GM23338 (cell line): Measurements from ENCODE around the gene PHF21A. TPM values are rescaled to one million over a fixed set of nuclear protein-coding genes. Genes with fewer than 3 reads are reported as not detected.

Experiments
- ATAC-seq: fragments of 200-7000 bp; cut with Tn5 transposase; 3 replicates; pipeline ENCODE4 v1.9.1; 2020
- DNase-seq: peaks from one replicate; pipeline ENCODE4 v3.0.0-alpha.2; 2015; ENCODE audit warnings: low spot score
- H2AFZ ChIP-seq: fragments of 200-600 bp; sonication (generic); 2 replicates; pipeline ENCODE4 v1.8.0; 2016; ENCODE audit warnings: antibody characterized with exemption, mild to moderate bottlenecking, moderate library complexity
- H3F3A ChIP-seq: fragments of 200-600 bp; sonication (generic); replicated peaks from 2 replicates; pipeline ENCODE4 v1.8.0; 2017; ENCODE audit warnings: antibody characterized with exemption, mixed run types, low read depth
- H3K27ac ChIP-seq: fragments of 200-600 bp; sonication (generic); 2 replicates; pipeline ENCODE4 v1.6.1; 2016; ENCODE audit warnings: low read depth
- H3K27me3 ChIP-seq: fragments of 200-600 bp; sonication (generic); 2 replicates; pipeline ENCODE4 v1.8.0; 2016; ENCODE audit warnings: mild to moderate bottlenecking, mixed run types, moderate library complexity; ENCODE audit not compliant: insufficient read depth
- H3K36me3 ChIP-seq: fragments of 200-600 bp; sonication (generic); 2 replicates; pipeline ENCODE4 v1.8.0; 2016; ENCODE audit warnings: mild to moderate bottlenecking; ENCODE audit not compliant: insufficient read depth
- H3K4me1 ChIP-seq: fragments of 200-600 bp; sonication (generic); 2 replicates; pipeline ENCODE4 v1.8.0; 2016; ENCODE audit warnings: mild to moderate bottlenecking, moderate library complexity; ENCODE audit not compliant: insufficient read depth
- H3K4me2 ChIP-seq: fragments of 200-600 bp; sonication (generic); 2 replicates; pipeline ENCODE4 v1.7.1; 2017; ENCODE audit warnings: mixed run types
- H3K4me3 ChIP-seq: fragments of 200-600 bp; sonication (generic); 2 replicates; pipeline ENCODE4 v1.6.1; 2016; ENCODE audit warnings: mixed run types
- H3K79me2 ChIP-seq: fragments of 200-600 bp; sonication (generic); replicated peaks from 2 replicates; pipeline ENCODE4 v1.8.0; 2017; ENCODE audit warnings: mild to moderate bottlenecking; ENCODE audit not compliant: insufficient read depth
- H3K9me2 ChIP-seq: fragments of 200-600 bp; sonication (generic); 2 replicates; pipeline ENCODE4 v1.8.0; 2017; ENCODE audit not compliant: insufficient read depth
- H4K20me1 ChIP-seq: fragments of 200-600 bp; sonication (generic); replicated peaks from 2 replicates; pipeline ENCODE4 v1.8.0; 2017; ENCODE audit warnings: mild to moderate bottlenecking; ENCODE audit not compliant: insufficient read depth
- H3K27ac Mint-ChIP-seq: 2 replicates; pipeline ENCODE4 v1.8.0; 2020; ENCODE audit warnings: inconsistent platforms, mild to moderate bottlenecking, moderate library complexity, mixed read lengths
- H3K27me3 Mint-ChIP-seq: 3 replicates; pipeline ENCODE4 v1.8.0; 2022; ENCODE audit warnings: low read depth, mild to moderate bottlenecking, moderate library complexity, mixed read lengths, inconsistent platforms; ENCODE audit not compliant: insufficient read depth, poor library complexity
- H3K36me3 Mint-ChIP-seq: 3 replicates; pipeline ENCODE4 v1.8.0; 2021; ENCODE audit warnings: low read depth, mild to moderate bottlenecking, inconsistent platforms, moderate library complexity, mixed read lengths
- H3K4me1 Mint-ChIP-seq: 3 replicates; pipeline ENCODE4 v1.8.0; 2020; ENCODE audit warnings: mild to moderate bottlenecking, inconsistent platforms, mixed read lengths
- H3K4me3 Mint-ChIP-seq: 3 replicates; pipeline ENCODE4 v1.8.0; 2021; ENCODE audit warnings: moderate library complexity, mild to moderate bottlenecking, inconsistent platforms, mixed read lengths
- H3K9me3 Mint-ChIP-seq: 3 replicates; pipeline ENCODE4 v1.8.0; 2020; ENCODE audit warnings: moderate library complexity, mild to moderate bottlenecking, inconsistent platforms, mixed read lengths
- JUNB ChIP-seq: IDR thresholded peaks from one replicate; pipeline ENCODE4 v1.6.1; 2016; ENCODE audit warnings: antibody characterized with exemption; ENCODE audit not compliant: unreplicated experiment
- ZNF114 ChIP-seq: fragments of 250-450 bp; sonication (Bioruptor Pico); IDR thresholded peaks from 2 replicates; pipeline ENCODE4 v1.5.0; 2020; ENCODE audit warnings: mild to moderate bottlenecking, moderate library complexity
- polyA plus RNA-seq: library from polyadenylated mRNA; unstranded; fragments of >200 nt; fragmentation: Nextera tagmentation; extraction: Ambion mirVana; gene quantifications from 2 replicates; pipeline ENCODE4 v1.2.1, GENCODE V29; 2016
- total RNA-seq: library from RNA; depleted of rRNA; stranded (reverse); fragments of >200 nt; shearing (Covaris generic); gene quantifications from 2 replicates; pipeline ENCODE4 v1.2.3, GENCODE V29; 2014
- TF ChIP-seq, protein P1 (sequence below): IDR thresholded peaks from one replicate; pipeline ENCODE4 v1.6.1; 2018; ENCODE audit warnings: antibody characterized with exemption; ENCODE audit not compliant: unreplicated experiment
- TF ChIP-seq, protein P2 (sequence below): IDR thresholded peaks from 2 replicates; pipeline ENCODE4 v1.6.1; 2016; ENCODE audit warnings: antibody characterized with exemption

The PHF21A gene
- total and polyA plus RNA-seq, 2 experiments from 2014 or later = 21.7 to 23.6 TPM

DNA sequence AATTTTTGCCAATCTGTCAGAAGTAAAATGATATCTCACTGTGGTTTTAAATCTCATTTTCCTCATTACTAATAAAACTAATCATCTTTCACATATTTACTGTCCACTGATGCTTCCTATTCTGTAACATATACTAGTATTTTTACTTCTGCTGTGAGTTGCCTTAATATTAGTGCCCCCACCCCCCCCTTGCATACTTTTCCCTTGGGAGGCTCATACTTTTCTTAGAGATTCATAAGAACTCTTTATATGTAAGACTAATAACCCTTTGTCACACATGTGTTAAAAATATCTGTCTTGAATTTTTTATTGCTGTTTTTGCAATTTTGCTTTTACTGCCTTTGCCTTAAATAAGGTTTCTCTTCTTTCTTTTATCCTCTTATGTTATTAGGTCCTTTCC is 87.2 kb downstream of the PHF21A start:
- TF ChIP-seq, protein P1, sequence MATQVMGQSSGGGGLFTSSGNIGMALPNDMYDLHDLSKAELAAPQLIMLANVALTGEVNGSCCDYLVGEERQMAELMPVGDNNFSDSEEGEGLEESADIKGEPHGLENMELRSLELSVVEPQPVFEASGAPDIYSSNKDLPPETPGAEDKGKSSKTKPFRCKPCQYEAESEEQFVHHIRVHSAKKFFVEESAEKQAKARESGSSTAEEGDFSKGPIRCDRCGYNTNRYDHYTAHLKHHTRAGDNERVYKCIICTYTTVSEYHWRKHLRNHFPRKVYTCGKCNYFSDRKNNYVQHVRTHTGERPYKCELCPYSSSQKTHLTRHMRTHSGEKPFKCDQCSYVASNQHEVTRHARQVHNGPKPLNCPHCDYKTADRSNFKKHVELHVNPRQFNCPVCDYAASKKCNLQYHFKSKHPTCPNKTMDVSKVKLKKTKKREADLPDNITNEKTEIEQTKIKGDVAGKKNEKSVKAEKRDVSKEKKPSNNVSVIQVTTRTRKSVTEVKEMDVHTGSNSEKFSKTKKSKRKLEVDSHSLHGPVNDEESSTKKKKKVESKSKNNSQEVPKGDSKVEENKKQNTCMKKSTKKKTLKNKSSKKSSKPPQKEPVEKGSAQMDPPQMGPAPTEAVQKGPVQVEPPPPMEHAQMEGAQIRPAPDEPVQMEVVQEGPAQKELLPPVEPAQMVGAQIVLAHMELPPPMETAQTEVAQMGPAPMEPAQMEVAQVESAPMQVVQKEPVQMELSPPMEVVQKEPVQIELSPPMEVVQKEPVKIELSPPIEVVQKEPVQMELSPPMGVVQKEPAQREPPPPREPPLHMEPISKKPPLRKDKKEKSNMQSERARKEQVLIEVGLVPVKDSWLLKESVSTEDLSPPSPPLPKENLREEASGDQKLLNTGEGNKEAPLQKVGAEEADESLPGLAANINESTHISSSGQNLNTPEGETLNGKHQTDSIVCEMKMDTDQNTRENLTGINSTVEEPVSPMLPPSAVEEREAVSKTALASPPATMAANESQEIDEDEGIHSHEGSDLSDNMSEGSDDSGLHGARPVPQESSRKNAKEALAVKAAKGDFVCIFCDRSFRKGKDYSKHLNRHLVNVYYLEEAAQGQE = no peak
- no peak for TF ChIP-seq JUNB
- ATAC-seq (no peak), DNase-seq (no peak)
- Histone ChIP-seq H4K20me1 (no peaks in the 10 kb centered on the region), H3F3A (no peaks in the 10 kb centered on the region), H3K27ac (no peak overlapping the region), H3K27me3 (no peaks in the 10 kb centered on the region), H3K9me2 (no peaks in the 10 kb centered on the region), H3K4me3 (no peak overlapping the region), H3K4me1 (no peaks in the 10 kb centered on the region), H3K79me2 (no peaks in the 10 kb centered on the region), H3K36me3 (no peaks in the 10 kb centered on the region), H3K4me2 (no peak overlapping the region), H2AFZ (no peak overlapping the region)
- no peaks in the 10 kb centered on the region for H3K9me3 Mint-ChIP-seq
- H3K36me3 Mint-ChIP-seq = no peaks in the 10 kb centered on the region
- no peak overlapping the region for H3K4me3 Mint-ChIP-seq
- H3K27ac Mint-ChIP-seq = no peak overlapping the region
- peaks cover 7% of the 10 kb centered on the region; the same call in 2 of the 3 replicates for H3K4me1 Mint-ChIP-seq
- H3K27me3 Mint-ChIP-seq = no peaks in the 10 kb centered on the region

DNA sequence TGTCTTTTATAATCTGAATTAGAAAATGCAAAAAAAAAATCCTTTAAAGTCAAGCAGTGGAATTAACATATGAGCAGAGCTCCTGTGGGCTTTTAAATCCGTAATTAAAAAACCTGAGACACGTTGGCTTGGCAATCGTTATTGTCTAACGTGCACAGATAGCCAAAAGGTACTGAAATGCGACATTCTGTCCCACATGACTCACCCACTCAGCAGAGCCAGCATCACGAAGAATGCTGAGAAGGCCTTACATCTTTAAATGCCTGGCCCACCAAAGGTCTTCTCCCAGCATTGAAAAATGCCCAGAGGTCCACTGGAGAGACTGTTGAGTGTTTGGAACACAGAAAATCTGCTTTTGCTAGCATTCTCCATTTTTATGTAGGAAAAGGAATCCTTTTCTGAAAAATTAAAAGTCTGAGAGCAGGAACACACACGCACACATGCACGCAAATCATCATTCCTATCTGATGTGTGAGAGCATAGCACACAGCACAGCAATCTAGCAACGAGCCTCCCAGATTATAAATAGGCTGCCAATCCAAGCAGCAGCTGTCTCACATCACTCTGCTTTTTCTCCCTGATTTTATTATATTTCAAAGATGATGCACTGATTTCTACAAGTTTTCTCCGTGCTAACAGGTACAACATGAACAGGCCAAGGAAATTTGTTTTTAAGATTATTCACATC is 94.5 kb downstream of the PHF21A start:
- DNase-seq (no peak), ATAC-seq (no peak)
- no peaks in the 10 kb centered on the region for H3K27me3 ChIP-seq
- Mint-ChIP-seq H3K27ac (peak overlapping the region; percentile 22; the same call in 1 of the 2 replicates), H3K27me3 (no peaks in the 10 kb centered on the region), H3K4me3 (no peak overlapping the region), H3K4me1 (peaks cover 15% of the 10 kb centered on the region), H3K9me3 (no peaks in the 10 kb centered on the region), H3K36me3 (no peaks in the 10 kb centered on the region)
- peaks cover 12% of the 10 kb centered on the region for H3K4me1 ChIP-seq
- H3K36me3 ChIP-seq = no peaks in the 10 kb centered on the region
- H3F3A ChIP-seq = no peaks in the 10 kb centered on the region
- no peak overlapping the region for H2AFZ ChIP-seq
- no peaks in the 10 kb centered on the region for H3K9me2 ChIP-seq
- no peaks in the 10 kb centered on the region for H3K79me2 ChIP-seq
- no peak overlapping the region for H3K27ac ChIP-seq
- no peaks in the 10 kb centered on the region for H4K20me1 ChIP-seq
- no peak overlapping the region for H3K4me3 ChIP-seq
- H3K4me2 ChIP-seq = no peak overlapping the region
- TF ChIP-seq, protein P2, sequence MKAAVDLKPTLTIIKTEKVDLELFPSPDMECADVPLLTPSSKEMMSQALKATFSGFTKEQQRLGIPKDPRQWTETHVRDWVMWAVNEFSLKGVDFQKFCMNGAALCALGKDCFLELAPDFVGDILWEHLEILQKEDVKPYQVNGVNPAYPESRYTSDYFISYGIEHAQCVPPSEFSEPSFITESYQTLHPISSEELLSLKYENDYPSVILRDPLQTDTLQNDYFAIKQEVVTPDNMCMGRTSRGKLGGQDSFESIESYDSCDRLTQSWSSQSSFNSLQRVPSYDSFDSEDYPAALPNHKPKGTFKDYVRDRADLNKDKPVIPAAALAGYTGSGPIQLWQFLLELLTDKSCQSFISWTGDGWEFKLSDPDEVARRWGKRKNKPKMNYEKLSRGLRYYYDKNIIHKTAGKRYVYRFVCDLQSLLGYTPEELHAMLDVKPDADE = no peak

DNA sequence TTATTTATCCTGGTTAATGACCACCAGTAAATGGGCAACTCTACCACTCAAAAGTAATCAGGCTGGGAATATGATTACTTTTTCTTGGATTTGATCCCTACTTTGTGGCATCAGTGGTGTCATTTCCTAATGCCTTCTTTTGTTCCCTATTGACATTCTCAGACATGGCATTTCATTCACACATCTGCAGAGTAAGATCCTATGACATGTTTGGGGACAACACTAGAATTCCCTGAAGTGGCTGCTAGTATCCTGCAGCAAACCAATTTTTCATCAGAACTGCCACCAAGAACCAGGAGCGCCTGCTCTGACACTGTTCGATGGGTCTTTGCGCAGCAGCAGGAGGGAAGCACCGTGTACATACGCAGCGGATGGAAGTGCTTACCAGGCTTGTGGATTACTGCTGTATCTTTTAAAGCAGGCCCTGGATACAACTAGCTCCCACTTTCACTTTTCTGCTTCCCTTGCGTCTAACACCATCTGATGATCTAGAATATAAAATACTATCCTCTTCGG is 101.1 kb downstream of the PHF21A start:
- Histone ChIP-seq H3K27ac (no peak overlapping the region; the same call in 1 of the 2 replicates), H4K20me1 (no peaks in the 10 kb centered on the region), H3K27me3 (no peaks in the 10 kb centered on the region), H3F3A (no peaks in the 10 kb centered on the region), H3K4me2 (no peak overlapping the region), H3K79me2 (no peaks in the 10 kb centered on the region), H3K36me3 (no peaks in the 10 kb centered on the region), H3K4me3 (no peak overlapping the region), H3K9me2 (no peaks in the 10 kb centered on the region), H3K4me1 (no peaks in the 10 kb centered on the region), H2AFZ (no peak overlapping the region)
- no peaks in the 10 kb centered on the region; the same call in 2 of the 3 replicates for H3K9me3 Mint-ChIP-seq
- H3K27me3 Mint-ChIP-seq = no peaks in the 10 kb centered on the region
- H3K27ac Mint-ChIP-seq = no peak overlapping the region
- ATAC-seq (no peak), DNase-seq (no peak)
- no peak overlapping the region for H3K4me3 Mint-ChIP-seq
- peaks cover under 1% of the 10 kb centered on the region; the same call in 2 of the 3 replicates for H3K36me3 Mint-ChIP-seq
- peaks cover 5% of the 10 kb centered on the region for H3K4me1 Mint-ChIP-seq
- TF ChIP-seq, protein P2 = no peak
- no peak for TF ChIP-seq ZNF114 (CRISPR knock-in tag)
- TF ChIP-seq, protein P1 = no peak
